Stimulated activated CD4-positive, alpha-beta T cell treated with anti-CD3 and anti-CD28 coated beads, Interleukin-2, amount 100 ng/mL, for 48 hours (primary cell): ENCODE results near the gene HDAC4.
A peak's percentile ranks its signal among the peaks of the same experiment; 100 is the strongest.

Experiments
- DNase-seq, 2 donors: peaks; one replicate each; pipeline ENCODE4 v3.0.0-alpha.2; 2020

The HDAC4 gene

GRCh38 chr2:239425631-239426030, 24.8 kb upstream of the HDAC4 start:
- DNase-seq = no peak

- no peak for DNase-seq
These were observed 23.7 kb upstream of the HDAC4 start for GRCh38 chr2:239424337-239425045.

GRCh38 chr2:239423551-239423950, 22.7 kb upstream of the HDAC4 start:
- DNase-seq = no peak

GRCh38 chr2:239421851-239422250, 21.0 kb upstream of the HDAC4 start:
- no peak for DNase-seq

GRCh38 chr2:239420082-239420481, 19.3 kb upstream of the HDAC4 start:
- DNase-seq = no peak

GRCh38 chr2:239418918-239419317, 18.1 kb upstream of the HDAC4 start:
- DNase-seq = no peak

GRCh38 chr2:239412905-239413603, 12.2 kb upstream of the HDAC4 start:
- no peak for DNase-seq

GRCh38 chr2:239411549-239412319, 10.9 kb upstream of the HDAC4 start:
- no peak for DNase-seq

GRCh38 chr2:239411117-239411516, 10.3 kb upstream of the HDAC4 start:
- no peak for DNase-seq

- DNase-seq = no peak
These were observed 9.2 kb upstream of the HDAC4 start for GRCh38 chr2:239409976-239410375.

- DNase-seq = no peak
These were observed 6.3 kb upstream of the HDAC4 start for GRCh38 chr2:239407112-239407511.

GRCh38 chr2:239406316-239406995, 5.6 kb upstream of the HDAC4 start:
- DNase-seq = no peak

- DNase-seq = no peak
These were observed 4.3 kb upstream of the HDAC4 start for GRCh38 chr2:239405071-239405470.

GRCh38 chr2:239402666-239403065, 1.8 kb upstream of the HDAC4 start:
- no peak for DNase-seq

GRCh38 chr2:239401881-239402233, 1.0 kb upstream of the HDAC4 start:
- no peak for DNase-seq

GRCh38 chr2:239401067-239401880, 454 bp upstream of the HDAC4 start:
- peak; percentile 96 to 99 for DNase-seq

GRCh38 chr2:239399921-239400595, 762 bp downstream of the HDAC4 start:
- DNase-seq = no peak

GRCh38 chr2:239399433-239399920, 1.3 kb downstream of the HDAC4 start:
- DNase-seq = peak in 1 of 2 donors; percentile 20

GRCh38 chr2:239398521-239398921, 2.3 kb downstream of the HDAC4 start:
- no peak for DNase-seq

GRCh38 chr2:239397931-239398471, 2.8 kb downstream of the HDAC4 start:
- DNase-seq = no peak
